Measurements from ENCODE around the gene ADAMTS19. TPM values are rescaled to one million over a fixed set of nuclear protein-coding genes. Genes with fewer than 3 reads are reported as not detected.
"Not testable (repeated sequence)": the region's sequence is repeated elsewhere in the genome, so short reads cannot be mapped to it uniquely, and the experiment has no call there.

The ADAMTS19 gene
- total and polyA plus RNA-seq, 5 experiments from 2014 or later = not detected

GRCh38 chr5:129619782-129620181 lies 159.7 kb downstream of the ADAMTS19 start:
- Mint-ChIP-seq H3K36me3 (no peaks in the 10 kb centered on the region), H3K9me3 (peaks cover 0 to 4% (median 0%) of the 10 kb centered on the region in 9 donors), H3K27me3 (no peaks in the 10 kb centered on the region), H3K4me1 (no peaks in the 10 kb centered on the region), H3K4me3 (no peak overlapping the region), H3K27ac (no peak overlapping the region)
- POLR2A ChIA-PET = no interaction called here
- DNase-seq (no peak), ATAC-seq (no peak)

- H3K4me3 Mint-ChIP-seq = no peak overlapping the region
- peaks cover 0 to 18% (median 6%) of the 10 kb centered on the region in 9 donors for H3K9me3 Mint-ChIP-seq
- H3K4me1 Mint-ChIP-seq = no peaks in the 10 kb centered on the region
- H3K36me3 Mint-ChIP-seq = no peaks in the 10 kb centered on the region
- no peak for DNase-seq
- no peaks in the 10 kb centered on the region for H3K27me3 Mint-ChIP-seq
- H3K27ac Mint-ChIP-seq = no peak overlapping the region
- ATAC-seq = no peak
- POLR2A ChIA-PET = no interaction called here
Measured at GRCh38 chr5:129622531-129622930, 162.4 kb downstream of the ADAMTS19 start.

- ATAC-seq (no peak), DNase-seq (no peak)
- no peaks in the 10 kb centered on the region for H3K4me1 Mint-ChIP-seq
- peaks cover 2 to 31% (median 14%) of the 10 kb centered on the region in 9 donors for H3K9me3 Mint-ChIP-seq
- no peak overlapping the region for H3K27ac Mint-ChIP-seq
- peaks cover 0 to 6% (median 0%) of the 10 kb centered on the region in 3 donors for H3K36me3 Mint-ChIP-seq
- no peaks in the 10 kb centered on the region for H3K27me3 Mint-ChIP-seq
- POLR2A ChIA-PET = no interaction called here
- H3K4me3 Mint-ChIP-seq = no peak overlapping the region
Measured at GRCh38 chr5:129629575-129629974, 169.5 kb downstream of the ADAMTS19 start.

- peaks cover 0 to 6% (median 0%) of the 10 kb centered on the region in 3 donors for H3K36me3 Mint-ChIP-seq
- no peak for ATAC-seq
Measured at GRCh38 chr5:129630101-129630500, 170.0 kb downstream of the ADAMTS19 start.

GRCh38 chr5:129631961-129632360 lies 171.9 kb downstream of the ADAMTS19 start:
- no peak overlapping the region for H3K27ac Mint-ChIP-seq
- H3K4me3 Mint-ChIP-seq = no peak overlapping the region
- H3K27me3 Mint-ChIP-seq = no peaks in the 10 kb centered on the region
- no peak for DNase-seq
- peaks cover 0 to 35% (median 13%) of the 10 kb centered on the region in 9 donors for H3K9me3 Mint-ChIP-seq
- H3K36me3 Mint-ChIP-seq = peaks cover 0 to 6% (median 0%) of the 10 kb centered on the region in 3 donors
- POLR2A ChIA-PET = no interaction called here
- no peaks in the 10 kb centered on the region for H3K4me1 Mint-ChIP-seq
- no peak for ATAC-seq

More at GRCh38 chr5:129630101-129630500, 170.0 kb downstream of the ADAMTS19 start:
- Mint-ChIP-seq H3K27ac (no peak overlapping the region), H3K27me3 (no peaks in the 10 kb centered on the region), H3K9me3 (peaks cover 2 to 31% (median 13%) of the 10 kb centered on the region in 9 donors), H3K4me1 (no peaks in the 10 kb centered on the region), H3K4me3 (no peak overlapping the region)
- no peak for DNase-seq
- POLR2A ChIA-PET = no interaction called here

DNA sequence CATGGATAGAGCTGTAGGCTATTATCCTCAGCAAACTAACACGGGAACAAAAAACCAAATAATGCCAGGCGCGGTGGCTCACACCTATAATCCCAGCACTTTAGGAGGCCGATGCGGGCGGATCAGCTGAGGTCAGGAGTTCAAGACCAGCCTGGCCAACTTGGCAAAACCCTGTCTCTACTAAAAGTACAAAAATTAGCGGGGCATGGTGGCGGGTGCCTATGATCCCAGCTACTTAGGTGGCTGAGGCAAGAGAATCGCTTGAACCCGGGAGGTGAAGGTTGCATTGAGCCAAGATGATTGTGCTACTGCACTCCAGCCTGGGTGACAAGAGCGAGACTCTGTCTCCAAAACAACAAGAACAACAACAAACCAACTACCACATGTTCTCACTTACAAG lies 177.4 kb downstream of the ADAMTS19 start:
- H3K4me3 Mint-ChIP-seq, ATAC-seq: not testable (repeated sequence)

GRCh38 chr5:129639331-129639730 lies 179.2 kb downstream of the ADAMTS19 start:
- Mint-ChIP-seq H3K4me1 (no peaks in the 10 kb centered on the region), H3K9me3 (peaks cover 0 to 24% (median 2%) of the 10 kb centered on the region in 9 donors), H3K4me3 (no peak overlapping the region), H3K27ac (no peak overlapping the region), H3K36me3 (no peaks in the 10 kb centered on the region), H3K27me3 (no peaks in the 10 kb centered on the region)
- POLR2A ChIA-PET = no interaction called here
- no peak for ATAC-seq
- no peak for DNase-seq

More for the DNA sequence above, 177.4 kb downstream of the ADAMTS19 start:
- H3K9me3 Mint-ChIP-seq = peaks cover 0 to 33% (median 11%) of the 10 kb centered on the region in 9 donors
- POLR2A ChIA-PET, H3K36me3 Mint-ChIP-seq, H3K27me3 Mint-ChIP-seq, H3K4me1 Mint-ChIP-seq, H3K27ac Mint-ChIP-seq, DNase-seq: not testable (repeated sequence)

DNA sequence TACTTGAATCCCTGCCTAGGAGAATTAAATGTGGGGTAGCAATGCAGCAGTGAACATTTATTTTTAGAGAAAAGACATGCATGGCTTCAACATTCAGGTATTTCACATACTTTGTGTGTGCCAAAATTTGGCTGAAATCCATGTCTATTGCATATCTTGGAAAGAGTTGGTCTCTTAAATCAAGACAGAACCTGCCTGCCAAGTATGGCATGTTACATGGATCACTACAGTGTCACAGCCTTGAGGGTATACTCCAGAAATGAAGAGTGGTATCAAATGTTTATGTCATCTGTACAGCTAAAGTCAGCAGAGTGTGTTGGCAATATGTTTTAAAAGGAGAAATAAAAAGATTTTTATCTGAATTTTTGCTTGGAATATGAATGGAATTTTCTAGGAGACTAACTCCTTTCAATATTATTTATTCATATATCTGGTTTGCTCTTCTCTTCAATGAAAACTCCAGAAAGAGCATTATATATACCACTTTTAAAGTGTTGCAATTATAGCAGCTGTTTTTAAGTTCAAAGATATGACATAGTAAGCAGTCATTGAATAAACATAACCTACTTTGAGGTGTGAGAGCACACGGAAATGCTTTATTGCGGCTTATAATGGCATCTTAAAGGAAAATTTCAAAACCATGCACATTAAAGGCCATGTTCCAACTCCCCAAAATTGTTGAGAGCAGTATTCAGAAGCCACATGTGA lies 192.4 kb downstream of the ADAMTS19 start:
- no peaks in the 10 kb centered on the region for H3K4me1 Mint-ChIP-seq
- no peak overlapping the region for H3K4me3 Mint-ChIP-seq
- POLR2A ChIA-PET = no interaction called here
- no peaks in the 10 kb centered on the region for H3K27me3 Mint-ChIP-seq
- no peak for DNase-seq
- H3K36me3 Mint-ChIP-seq = no peaks in the 10 kb centered on the region
- no peak overlapping the region for H3K27ac Mint-ChIP-seq
- ATAC-seq = no peak
- H3K9me3 Mint-ChIP-seq = peaks cover 0 to 14% (median 0%) of the 10 kb centered on the region in 9 donors

- POLR2A ChIA-PET = no interaction called here
Measured at GRCh38 chr5:129653057-129653375, 192.9 kb downstream of the ADAMTS19 start.

DNA sequence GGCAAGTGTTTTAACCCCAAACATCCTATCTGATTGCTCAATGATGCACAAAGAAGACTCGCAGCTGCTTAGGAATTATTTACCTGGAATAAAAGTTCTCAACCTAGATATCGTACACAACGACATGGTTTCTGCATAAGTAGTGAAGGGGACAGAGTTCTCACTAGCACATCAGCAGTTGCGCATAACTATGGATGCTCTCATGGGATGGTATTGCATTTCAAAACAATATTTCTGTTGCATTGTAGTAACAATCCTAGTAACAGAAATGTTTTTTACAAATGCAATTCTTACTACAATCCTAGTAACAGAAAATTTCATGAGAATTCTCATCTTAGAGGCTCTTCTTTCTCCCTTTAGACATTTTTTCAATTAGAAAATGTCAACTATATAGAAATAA lies 193.3 kb downstream of the ADAMTS19 start:
- no peak for DNase-seq
- Mint-ChIP-seq H3K27me3 (no peaks in the 10 kb centered on the region), H3K27ac (no peak overlapping the region), H3K4me3 (no peak overlapping the region), H3K36me3 (no peaks in the 10 kb centered on the region), H3K9me3 (peaks cover 0 to 14% (median 0%) of the 10 kb centered on the region in 9 donors), H3K4me1 (no peaks in the 10 kb centered on the region)
- ATAC-seq = no peak
- POLR2A ChIA-PET = no interaction called here

More at GRCh38 chr5:129653057-129653375, 192.9 kb downstream of the ADAMTS19 start:
- Mint-ChIP-seq H3K4me3 (no peak overlapping the region), H3K4me1 (no peaks in the 10 kb centered on the region), H3K27me3 (no peaks in the 10 kb centered on the region), H3K9me3 (peaks cover 0 to 14% (median 0%) of the 10 kb centered on the region in 9 donors), H3K36me3 (no peaks in the 10 kb centered on the region), H3K27ac (no peak overlapping the region)
- no peak for DNase-seq
- no peak for ATAC-seq

GRCh38 chr5:129656952-129657351 lies 196.9 kb downstream of the ADAMTS19 start:
- Mint-ChIP-seq H3K4me3 (no peak overlapping the region), H3K27me3 (no peaks in the 10 kb centered on the region), H3K36me3 (no peaks in the 10 kb centered on the region), H3K9me3 (peaks cover 0 to 8% (median 0%) of the 10 kb centered on the region in 9 donors), H3K27ac (no peak overlapping the region), H3K4me1 (no peaks in the 10 kb centered on the region)
- DNase-seq (no peak), ATAC-seq (no peak)
- POLR2A ChIA-PET = interaction anchor here (0.6 kb wide), 1 partner anchor 109 kb away, joined by 4 read pairs; no protein-coding TSS in a partner anchor

DNA sequence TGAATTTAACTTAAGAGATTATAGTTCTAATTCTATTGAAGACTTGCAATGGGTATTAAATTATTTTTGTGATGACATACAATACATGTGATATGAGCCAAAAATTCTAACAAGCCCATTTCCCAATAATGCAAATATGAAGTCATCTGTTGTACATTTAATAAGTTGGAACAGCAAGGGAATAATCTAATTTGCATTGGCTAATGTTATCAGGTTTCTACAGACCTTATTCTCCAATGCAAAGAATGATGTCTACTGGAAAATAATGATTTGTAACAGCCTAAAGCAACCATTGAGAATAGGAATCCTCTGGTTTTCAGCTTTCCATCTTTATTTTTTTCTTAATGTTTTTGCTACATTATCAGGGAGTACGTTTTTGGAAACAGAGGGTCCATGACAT lies 198.7 kb downstream of the ADAMTS19 start:
- Mint-ChIP-seq H3K36me3 (no peaks in the 10 kb centered on the region), H3K9me3 (peaks cover 0 to 3% (median 0%) of the 10 kb centered on the region in 9 donors), H3K4me1 (no peaks in the 10 kb centered on the region), H3K4me3 (no peak overlapping the region), H3K27me3 (peaks cover 0 to 11% (median 2%) of the 10 kb centered on the region in 5 donors), H3K27ac (no peak overlapping the region)
- POLR2A ChIA-PET = no interaction called here
- no peak for DNase-seq
- no peak for ATAC-seq

- no peak overlapping the region for H3K27ac Mint-ChIP-seq
- no peaks in the 10 kb centered on the region for H3K36me3 Mint-ChIP-seq
- peaks cover 0 to 15% (median 2%) of the 10 kb centered on the region in 5 donors for H3K27me3 Mint-ChIP-seq
- no peaks in the 10 kb centered on the region for H3K4me1 Mint-ChIP-seq
- POLR2A ChIA-PET = no interaction called here
- DNase-seq = no peak
- ATAC-seq = no peak
- H3K4me3 Mint-ChIP-seq = no peak overlapping the region
- no peaks in the 10 kb centered on the region for H3K9me3 Mint-ChIP-seq
Measured at GRCh38 chr5:129661366-129662035, 201.4 kb downstream of the ADAMTS19 start.

Measured in naive thymus-derived CD8-positive, alpha-beta T cell (primary cell).